HL-60 (cell line): ENCODE measurements around the gene BBS5.

Experiments used
- CTCF ChIP-seq: IDR thresholded peaks from one replicate; pipeline ENCODE4 v1.5.1; 2011; ENCODE audit warnings: low read length, control low read depth, inconsistent platforms; ENCODE audit not compliant: insufficient read depth
- GABPA ChIP-seq: IDR thresholded peaks from 2 replicates; pipeline ENCODE4 v1.6.1; 2012; ENCODE audit warnings: low read depth

- TF ChIP-seq CTCF = no peak
- TF ChIP-seq GABPA = no peak
These were observed 14.4 kb upstream of the BBS5 start for GRCh38 chr2:169464882-169465281.
